HEK293 (cell line): ENCODE results near the gene UBB.
A peak's percentile ranks its signal among the peaks of the same experiment; 100 is the strongest.

Experiments
- ATF2 ChIP-seq: fragments of 450-650 bp; formaldehyde crosslinking; IDR thresholded peaks from 2 replicates; pipeline ENCODE4 v1.5.1; 2016; ENCODE audit warnings: missing biosample characterization, missing genetic modification characterization, low read depth
- HIC1 ChIP-seq: fragments of 450-650 bp; formaldehyde crosslinking; IDR thresholded peaks from 2 replicates; pipeline ENCODE4 v1.5.1; 2016; ENCODE audit warnings: missing biosample characterization, missing genetic modification characterization
- HOXC10 ChIP-seq: sonication (generic); formaldehyde crosslinking; IDR thresholded peaks from 2 replicates; pipeline ENCODE4 v1.8.1; 2023; ENCODE audit warnings: mild to moderate bottlenecking, missing genetic modification reagents
- IKZF3 ChIP-seq: fragments of 450-650 bp; IDR thresholded peaks from 2 replicates; pipeline ENCODE4 v1.5.0; 2018; ENCODE audit warnings: missing biosample characterization, mild to moderate bottlenecking, missing genetic modification characterization, moderate library complexity
- PRDM4 ChIP-seq: fragments of 450-650 bp; formaldehyde crosslinking; IDR thresholded peaks from 2 replicates; pipeline ENCODE4 v1.5.1; 2017; ENCODE audit warnings: missing biosample characterization, missing genetic modification characterization
- SP3 ChIP-seq: fragments of 450-650 bp; formaldehyde crosslinking; IDR thresholded peaks from 2 replicates; pipeline ENCODE4 v1.5.1; 2016; ENCODE audit warnings: missing biosample characterization, missing genetic modification characterization
- ZNF114 ChIP-seq: fragments of 450-650 bp; formaldehyde crosslinking; IDR thresholded peaks from 2 replicates; pipeline ENCODE4 v1.5.0; 2017; ENCODE audit warnings: missing biosample characterization, missing genetic modification characterization
- ZNF133 ChIP-seq: fragments of 450-650 bp; formaldehyde crosslinking; IDR thresholded peaks from 2 replicates; pipeline ENCODE4 v1.5.1; 2016; ENCODE audit warnings: missing biosample characterization, missing genetic modification characterization
- ZNF155 ChIP-seq: fragments of 450-650 bp; formaldehyde crosslinking; IDR thresholded peaks from 2 replicates; pipeline ENCODE4 v1.5.1; 2016; ENCODE audit warnings: missing biosample characterization, missing genetic modification characterization
- ZNF169 ChIP-seq: fragments of 450-650 bp; formaldehyde crosslinking; IDR thresholded peaks from 2 replicates; pipeline ENCODE4 v1.5.1; 2016; ENCODE audit warnings: missing biosample characterization, missing genetic modification characterization
- ZNF184 ChIP-seq: fragments of 450-650 bp; IDR thresholded peaks from 2 replicates; pipeline ENCODE4 v1.5.1; 2018; ENCODE audit warnings: missing biosample characterization, mild to moderate bottlenecking, missing genetic modification characterization
- ZNF19 ChIP-seq: fragments of 450-650 bp; formaldehyde crosslinking; IDR thresholded peaks from 2 replicates; pipeline ENCODE4; 2016; ENCODE audit warnings: missing biosample characterization, missing genetic modification characterization, low read depth
- ZNF239 ChIP-seq: fragments of 450-650 bp; formaldehyde crosslinking; IDR thresholded peaks from 2 replicates; pipeline ENCODE4 v1.5.1; 2016; ENCODE audit warnings: missing biosample characterization, missing genetic modification characterization
- ZNF280C ChIP-seq: fragments of 450-650 bp; formaldehyde crosslinking; IDR thresholded peaks from 2 replicates; pipeline ENCODE4 v1.5.1; 2016; ENCODE audit warnings: missing biosample characterization, missing genetic modification characterization
- ZNF350 ChIP-seq: fragments of 450-650 bp; formaldehyde crosslinking; IDR thresholded peaks from 2 replicates; pipeline ENCODE4 v1.5.0; 2017; ENCODE audit warnings: missing biosample characterization, mild to moderate bottlenecking, missing genetic modification characterization
- ZNF37A ChIP-seq: fragments of 450-650 bp; IDR thresholded peaks from 2 replicates; pipeline ENCODE4 v1.5.1; 2018; ENCODE audit warnings: missing biosample characterization, missing genetic modification characterization
- ZNF398 ChIP-seq: fragments of 450-650 bp; formaldehyde crosslinking; IDR thresholded peaks from 2 replicates; pipeline ENCODE4 v1.5.1; 2017; ENCODE audit warnings: missing biosample characterization, missing genetic modification characterization
- ZNF501 ChIP-seq: fragments of 450-650 bp; formaldehyde crosslinking; IDR thresholded peaks from 2 replicates; pipeline ENCODE4 v1.5.1; 2016; ENCODE audit warnings: missing biosample characterization, missing genetic modification characterization
- ZNF510 ChIP-seq: fragments of 450-650 bp; formaldehyde crosslinking; IDR thresholded peaks from 2 replicates; pipeline ENCODE4 v1.5.1; 2018; ENCODE audit warnings: mild to moderate bottlenecking, missing genetic modification characterization, missing biosample characterization; ENCODE audit not compliant: insufficient replicate concordance
- ZNF549 ChIP-seq: fragments of 450-650 bp; IDR thresholded peaks from 2 replicates; pipeline ENCODE4 v1.5.1; 2018; ENCODE audit warnings: missing biosample characterization, missing genetic modification characterization, mild to moderate bottlenecking, inconsistent platforms, moderate library complexity
- ZNF560 ChIP-seq: fragments of 450-650 bp; formaldehyde crosslinking; IDR thresholded peaks from 2 replicates; pipeline ENCODE4 v1.5.1; 2017; ENCODE audit warnings: missing biosample characterization, missing genetic modification characterization, borderline replicate concordance
- ZNF660 ChIP-seq: fragments of 450-650 bp; IDR thresholded peaks from 2 replicates; pipeline ENCODE4 v1.5.1; 2018; ENCODE audit warnings: missing biosample characterization, mild to moderate bottlenecking, missing genetic modification characterization
- ZNF677 ChIP-seq: fragments of 450-650 bp; IDR thresholded peaks from 2 replicates; pipeline ENCODE4 v1.5.0; 2018; ENCODE audit warnings: missing biosample characterization, mild to moderate bottlenecking, missing genetic modification characterization, moderate library complexity
- ZNF837 ChIP-seq: fragments of 450-650 bp; formaldehyde crosslinking; IDR thresholded peaks from 2 replicates; pipeline ENCODE4 v1.5.1; 2016; ENCODE audit warnings: missing biosample characterization, missing genetic modification characterization
- ZNF843 ChIP-seq: fragments of 450-650 bp; formaldehyde crosslinking; IDR thresholded peaks from 2 replicates; pipeline ENCODE4 v1.5.1; 2016; ENCODE audit warnings: missing biosample characterization, missing genetic modification characterization
- ZSCAN4 ChIP-seq: fragments of 450-650 bp; formaldehyde crosslinking; IDR thresholded peaks from 2 replicates; pipeline ENCODE4 v1.5.1; 2017; ENCODE audit warnings: missing biosample characterization, missing genetic modification characterization
- ZSCAN5A ChIP-seq: fragments of 450-650 bp; formaldehyde crosslinking; IDR thresholded peaks from 2 replicates; pipeline ENCODE4 v1.5.1; 2016; ENCODE audit warnings: missing biosample characterization, missing genetic modification characterization

UBB gene

GRCh38 chr17:16380640-16381495 is at the start of gene UBB (continued):
- peak; percentile 84; the same call in 1 of the 2 replicates for TF ChIP-seq ZSCAN5A (tag by site-specific recombination)
- no peak for TF ChIP-seq ZNF37A
- no peak for TF ChIP-seq HOXC10 (CRISPR knock-in tag)
- no peak for TF ChIP-seq IKZF3 (tag by site-specific recombination)
- no peak for TF ChIP-seq ZNF169 (tag by site-specific recombination)
- TF ChIP-seq ZNF155 (tag by site-specific recombination): no peak
- TF ChIP-seq ZNF837 (tag by site-specific recombination): no peak
- no peak for TF ChIP-seq ZNF280C
- TF ChIP-seq ZNF510 (tag by site-specific recombination): no peak
- TF ChIP-seq HIC1 (tag by site-specific recombination): peak; percentile 84
- TF ChIP-seq ZNF677 (tag by site-specific recombination): no peak
- peak; percentile 80 for TF ChIP-seq PRDM4 (tag by site-specific recombination)
- TF ChIP-seq ZNF350 (tag by site-specific recombination): no peak
- 0 out of 2 replicates have a peak, but pooled peaks have one; percentile 15 for TF ChIP-seq ZNF184 (tag by site-specific recombination)
- peak; percentile 60 for TF ChIP-seq ZSCAN4
- TF ChIP-seq ZNF549 (tag by site-specific recombination): no peak
- peak; percentile 93 for TF ChIP-seq ZNF501 (tag by site-specific recombination)
- peak; percentile 79 for TF ChIP-seq ATF2 (tag by site-specific recombination)
- peak; percentile 95 for TF ChIP-seq ZNF398 (tag by site-specific recombination)
- TF ChIP-seq SP3 (tag by site-specific recombination): peak; percentile 84
- TF ChIP-seq ZNF843: peak; percentile 79
- TF ChIP-seq ZNF660 (tag by site-specific recombination): peak; percentile 86
- TF ChIP-seq ZNF114: no peak
- TF ChIP-seq ZNF560 (tag by site-specific recombination): no peak
- no peak for TF ChIP-seq ZNF19 (tag by site-specific recombination)
- no peak for TF ChIP-seq ZNF133 (tag by site-specific recombination)
- 0 out of 2 replicates have a peak, but pooled peaks have one; percentile 76 for TF ChIP-seq ZNF239 (tag by site-specific recombination)
